Neural crest cell (in vitro differentiated cells): ENCODE data around the gene DDC. TPM values are rescaled to one million over a fixed set of nuclear protein-coding genes. Genes with fewer than 3 reads are reported as not detected.

Experiments used
- DNase-seq: peaks from one replicate; pipeline ENCODE4 v3.0.0; 2021; ENCODE audit warnings: low read depth, mixed read lengths, low spot score
- H3K27ac Mint-ChIP-seq: one replicate; pipeline ENCODE4 v1.8.0; 2021; ENCODE audit warnings: mild to moderate bottlenecking, mixed read lengths; ENCODE audit not compliant: unreplicated experiment
- H3K27me3 Mint-ChIP-seq: 2 replicates; pipeline ENCODE4 v1.8.0; 2021; ENCODE audit warnings: low read depth, mild to moderate bottlenecking, mixed read lengths
- H3K36me3 Mint-ChIP-seq: 2 replicates; pipeline ENCODE4 v1.8.0; 2021; ENCODE audit warnings: low read depth, mild to moderate bottlenecking, mixed read lengths
- H3K4me1 Mint-ChIP-seq: 2 replicates; pipeline ENCODE4 v1.8.0; 2021; ENCODE audit warnings: mixed read lengths
- H3K4me3 Mint-ChIP-seq: one replicate; pipeline ENCODE4 v1.8.0; 2021; ENCODE audit warnings: mild to moderate bottlenecking, mixed read lengths
- H3K9me3 Mint-ChIP-seq: 2 replicates; pipeline ENCODE4 v1.8.0; 2021; ENCODE audit warnings: mixed read lengths
- CTCF ChIP-seq: fragments of 200-600 bp; sonication (generic); conservative IDR thresholded peaks from 2 replicates; pipeline ENCODE4 v1.5.0; 2021; ENCODE audit warnings: antibody characterized with exemption, mild to moderate bottlenecking
- total RNA-seq: library from RNA; stranded (reverse); gene quantifications from 2 replicates; pipeline ENCODE4 v1.2.1, GENCODE V29; 2021

The DDC gene
- total RNA-seq, 1 donor from 2014 or later: 1.0 TPM

GRCh38 chr7:50505553-50506210 is 59.5 kb downstream of the DDC start:
- no peaks in the 10 kb centered on the region for H3K27me3 Mint-ChIP-seq
- TF ChIP-seq CTCF: no peak
- peaks cover 2% of the 10 kb centered on the region for H3K36me3 Mint-ChIP-seq
- H3K9me3 Mint-ChIP-seq: no peaks in the 10 kb centered on the region
- H3K4me3 Mint-ChIP-seq: no peak overlapping the region
- peaks cover 12% of the 10 kb centered on the region for H3K4me1 Mint-ChIP-seq
- no peak overlapping the region for H3K27ac Mint-ChIP-seq
- DNase-seq: no peak

- peaks cover 12% of the 10 kb centered on the region for H3K4me1 Mint-ChIP-seq
- peaks cover 2% of the 10 kb centered on the region for H3K36me3 Mint-ChIP-seq
- no peak overlapping the region for H3K4me3 Mint-ChIP-seq
- no peaks in the 10 kb centered on the region for H3K9me3 Mint-ChIP-seq
- H3K27ac Mint-ChIP-seq: no peak overlapping the region
- no peak for TF ChIP-seq CTCF
- no peak for DNase-seq
- H3K27me3 Mint-ChIP-seq: no peaks in the 10 kb centered on the region
Measured at GRCh38 chr7:50504646-50505546, 60.3 kb downstream of the DDC start.

GRCh38 chr7:50502947-50503346 is 62.3 kb downstream of the DDC start:
- Mint-ChIP-seq H3K4me3 (no peak overlapping the region), H3K9me3 (no peaks in the 10 kb centered on the region), H3K27me3 (no peaks in the 10 kb centered on the region), H3K4me1 (no peaks in the 10 kb centered on the region), H3K36me3 (peaks cover 2% of the 10 kb centered on the region), H3K27ac (no peak overlapping the region)
- no peak for DNase-seq
- TF ChIP-seq CTCF: no peak

GRCh38 chr7:50502001-50502684 is 63.1 kb downstream of the DDC start:
- H3K27me3 Mint-ChIP-seq: no peaks in the 10 kb centered on the region
- no peak for DNase-seq
- H3K4me1 Mint-ChIP-seq: no peaks in the 10 kb centered on the region
- no peak for TF ChIP-seq CTCF
- no peak overlapping the region for H3K27ac Mint-ChIP-seq
- H3K36me3 Mint-ChIP-seq: peaks cover 2% of the 10 kb centered on the region
- no peaks in the 10 kb centered on the region for H3K9me3 Mint-ChIP-seq
- no peak overlapping the region for H3K4me3 Mint-ChIP-seq

- no peak overlapping the region for H3K27ac Mint-ChIP-seq
- no peaks in the 10 kb centered on the region for H3K27me3 Mint-ChIP-seq
- no peak for TF ChIP-seq CTCF
- H3K9me3 Mint-ChIP-seq: no peaks in the 10 kb centered on the region
- H3K36me3 Mint-ChIP-seq: peaks cover 2% of the 10 kb centered on the region
- DNase-seq: no peak
- H3K4me1 Mint-ChIP-seq: no peaks in the 10 kb centered on the region
- H3K4me3 Mint-ChIP-seq: no peak overlapping the region
Measured at GRCh38 chr7:50499092-50499491, 66.1 kb downstream of the DDC start.
